Ishikawa (cell line): ENCODE measurements around the gene UBE2H.

Experiments
- CEBPB ChIP-seq: IDR thresholded peaks from 2 replicates; pipeline ENCODE4 v1.6.1; 2012
- EP300 ChIP-seq: IDR thresholded peaks from 2 replicates; pipeline ENCODE4 v1.6.1; 2012; ENCODE audit warnings: borderline replicate concordance
- TAF1 ChIP-seq: IDR thresholded peaks from 2 replicates; pipeline ENCODE4 v1.6.1; 2012; ENCODE audit warnings: low read depth, mild to moderate bottlenecking
- USF1 ChIP-seq: IDR thresholded peaks from 2 replicates; pipeline ENCODE4 v1.6.1; 2012
- ZBTB7A ChIP-seq: IDR thresholded peaks from 2 replicates; pipeline ENCODE4 v1.6.1; 2012; ENCODE audit warnings: low read depth

- no peak for TF ChIP-seq ZBTB7A
- no peak for TF ChIP-seq CEBPB
- no peak for TF ChIP-seq EP300
- TF ChIP-seq TAF1: no peak
- TF ChIP-seq USF1: no peak
These were observed 18.1 kb upstream of the UBE2H start for GRCh38 chr7:129970816-129971215.
